Rectal smooth muscle tissue (tissue), 1 donor: ENCODE measurements around the gene WEE2.

Experiments
- H3K27ac ChIP-seq: one replicate; pipeline ENCODE4 v1.7.0; 2013; ENCODE audit warnings: low read depth, low read length, inconsistent platforms
- H3K27me3 ChIP-seq: one replicate; pipeline ENCODE4 v1.7.0; 2013; ENCODE audit warnings: low read length; ENCODE audit not compliant: control insufficient read depth, insufficient read depth
- H3K36me3 ChIP-seq: one replicate; pipeline ENCODE4 v1.7.0; 2013; ENCODE audit warnings: low read length; ENCODE audit not compliant: control insufficient read depth, insufficient read depth
- H3K4me1 ChIP-seq: one replicate; pipeline ENCODE4 v1.7.0; 2013; ENCODE audit warnings: low read length; ENCODE audit not compliant: control insufficient read depth, insufficient read depth
- H3K4me3 ChIP-seq: one replicate; pipeline ENCODE4 v1.7.0; 2013; ENCODE audit warnings: low read length
- H3K9ac ChIP-seq: one replicate; pipeline ENCODE4 v1.7.0; 2013; ENCODE audit warnings: low read length

Gene WEE2

GRCh38 chr7:141696348-141696747 lies 11.8 kb upstream of the WEE2 start:
- Histone ChIP-seq H3K27ac (no peak overlapping the region), H3K4me1 (no peaks in the 10 kb centered on the region), H3K27me3 (no peaks in the 10 kb centered on the region), H3K9ac (no peak overlapping the region), H3K36me3 (no peaks in the 10 kb centered on the region), H3K4me3 (no peak overlapping the region)

GRCh38 chr7:141697211-141697871 lies 10.8 kb upstream of the WEE2 start:
- no peaks in the 10 kb centered on the region for H3K27me3 ChIP-seq
- no peaks in the 10 kb centered on the region for H3K4me1 ChIP-seq
- H3K4me3 ChIP-seq: no peak overlapping the region
- no peaks in the 10 kb centered on the region for H3K36me3 ChIP-seq
- no peak overlapping the region for H3K9ac ChIP-seq
- no peak overlapping the region for H3K27ac ChIP-seq

- peaks cover 3% of the 10 kb centered on the region for H3K4me1 ChIP-seq
- H3K9ac ChIP-seq: no peak overlapping the region
- H3K27me3 ChIP-seq: no peaks in the 10 kb centered on the region
- H3K4me3 ChIP-seq: no peak overlapping the region
- H3K36me3 ChIP-seq: no peaks in the 10 kb centered on the region
- H3K27ac ChIP-seq: no peak overlapping the region
Measured at GRCh38 chr7:141698247-141699015, 9.7 kb upstream of the WEE2 start.

DNA sequence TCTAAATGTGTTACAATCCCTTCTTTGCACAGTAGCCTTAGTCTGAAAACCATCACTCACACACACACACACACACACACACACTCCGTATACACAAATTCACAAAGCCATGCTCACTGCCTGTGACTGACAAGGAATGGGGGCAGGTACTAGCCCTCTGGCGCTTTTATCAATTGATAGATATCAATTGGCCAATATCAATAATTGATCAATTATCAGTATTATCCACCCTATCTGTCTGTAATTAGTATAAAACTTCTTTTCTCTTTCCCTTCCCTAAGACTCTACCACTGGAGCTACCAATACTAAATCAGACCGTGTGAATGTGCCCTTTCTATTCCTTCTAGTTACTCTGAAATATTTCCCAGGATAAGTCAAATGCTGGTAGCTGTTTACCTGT lies 8.3 kb upstream of the WEE2 start:
- no peak overlapping the region for H3K9ac ChIP-seq
- H3K36me3 ChIP-seq: no peaks in the 10 kb centered on the region
- peaks cover 3% of the 10 kb centered on the region for H3K4me1 ChIP-seq
- H3K4me3 ChIP-seq: no peak overlapping the region
- H3K27ac ChIP-seq: no peak overlapping the region
- H3K27me3 ChIP-seq: no peaks in the 10 kb centered on the region

DNA sequence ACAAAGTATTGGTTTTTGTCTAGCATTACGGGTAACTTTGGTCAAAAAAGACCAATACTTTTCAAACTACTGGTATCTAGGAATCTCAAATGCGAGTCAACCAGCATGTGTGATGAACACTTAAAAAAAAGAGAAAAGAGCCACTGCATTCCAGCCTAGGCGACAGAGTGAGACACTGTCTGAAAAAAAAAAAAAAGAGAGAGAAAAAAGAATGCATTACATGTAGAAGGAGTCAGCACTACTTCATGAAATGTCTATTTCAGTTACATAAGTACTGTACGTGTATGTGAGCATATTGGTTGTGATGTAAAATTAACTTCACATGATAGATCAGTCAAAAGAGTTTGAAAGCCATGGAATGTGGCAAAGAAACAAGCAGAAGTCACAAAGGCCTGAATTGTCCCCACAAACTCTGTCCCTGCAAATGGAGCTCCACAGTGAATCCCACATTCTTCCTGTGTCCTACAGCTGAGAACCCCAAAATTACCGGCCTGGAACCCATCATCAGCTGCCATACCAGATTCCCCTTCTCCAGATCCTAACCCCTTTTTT lies 7.8 kb upstream of the WEE2 start:
- Histone ChIP-seq H3K9ac (no peak overlapping the region), H3K4me1 (peaks cover 3% of the 10 kb centered on the region), H3K27me3 (no peaks in the 10 kb centered on the region), H3K4me3 (peak overlapping the region; percentile 51), H3K27ac (no peak overlapping the region), H3K36me3 (no peaks in the 10 kb centered on the region)

GRCh38 chr7:141700848-141701371 lies 7.2 kb upstream of the WEE2 start:
- Histone ChIP-seq H3K36me3 (no peaks in the 10 kb centered on the region), H3K4me3 (peak overlapping the region; percentile 51), H3K27ac (no peak overlapping the region), H3K27me3 (no peaks in the 10 kb centered on the region), H3K4me1 (peaks cover 3% of the 10 kb centered on the region), H3K9ac (no peak overlapping the region)

DNA sequence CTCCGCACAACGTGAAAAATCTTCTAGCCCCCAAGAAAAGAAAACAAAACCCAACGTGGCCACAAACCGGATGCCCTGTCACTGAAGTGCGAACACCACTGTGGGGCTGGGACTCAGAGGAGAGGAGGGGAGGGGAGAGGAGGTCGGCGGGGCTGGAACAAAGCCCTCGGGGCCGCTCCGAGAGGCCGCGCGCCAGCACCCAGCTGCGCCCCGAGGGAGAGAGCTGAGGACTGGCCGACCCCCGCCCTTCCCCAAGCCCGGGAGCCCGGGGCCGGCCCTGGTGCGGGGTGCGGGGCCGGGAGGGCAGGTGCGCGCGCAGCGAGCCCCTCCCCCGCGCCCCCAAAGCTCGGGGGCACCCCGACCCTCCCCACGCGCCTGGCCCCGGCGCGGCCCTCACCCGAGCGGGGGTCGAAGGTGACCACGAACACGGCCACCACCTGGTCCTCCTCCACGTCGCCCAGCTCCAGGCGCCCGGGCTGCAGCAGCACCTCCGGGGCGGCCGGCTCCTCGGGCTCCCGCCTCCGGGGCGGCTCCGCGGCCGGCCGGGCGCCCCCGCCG lies 6.6 kb upstream of the WEE2 start:
- Histone ChIP-seq H3K4me1 (peaks cover 3% of the 10 kb centered on the region), H3K9ac (peak overlapping the region; percentile 7), H3K27me3 (no peaks in the 10 kb centered on the region), H3K4me3 (peak overlapping the region; percentile 62), H3K36me3 (no peaks in the 10 kb centered on the region), H3K27ac (peak overlapping the region; percentile 57)

DNA sequence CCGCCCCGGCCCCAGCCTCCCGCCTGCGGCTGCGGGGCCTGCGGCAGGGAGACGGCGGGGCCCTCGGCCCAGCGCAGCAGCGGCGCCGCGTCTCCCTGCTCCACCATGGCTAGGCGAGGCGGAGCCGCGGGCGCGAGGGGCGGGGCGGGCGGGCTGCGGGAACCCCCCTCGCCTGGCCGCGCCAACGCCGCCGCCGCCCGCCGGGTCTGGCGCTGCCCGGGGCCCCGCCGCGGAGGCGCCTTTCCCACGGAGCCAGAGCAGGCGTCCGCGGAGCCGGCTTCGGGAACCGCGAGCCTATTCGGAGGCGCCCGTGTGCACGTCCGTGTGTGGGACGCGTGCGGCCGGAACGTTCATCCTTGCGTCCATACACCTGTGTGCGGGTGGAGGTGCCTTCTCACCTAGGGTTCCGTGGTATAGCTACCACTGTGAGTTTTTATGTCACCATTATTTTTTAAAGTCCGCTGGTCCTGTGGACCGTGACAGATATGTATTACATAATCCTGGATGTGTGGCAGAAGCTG lies 6.0 kb upstream of the WEE2 start, which contains the start of gene DENND11:
Gene DENND11 (minus strand): TSS at position 120 of the 521 bp plus-strand sequence. CDS start 13 bp downstream, at position 107.
- H3K4me3 ChIP-seq: peak within 1 kb of the TSS; percentile 73
- H3K4me1 ChIP-seq: peaks cover 3% of the 10 kb centered on the region
- no peaks in the 10 kb centered on the region for H3K36me3 ChIP-seq
- peak within 1 kb of the TSS; percentile 45 for H3K9ac ChIP-seq
- no peaks in the 10 kb centered on the region for H3K27me3 ChIP-seq
- H3K27ac ChIP-seq: peak within 1 kb of the TSS; percentile 57

DNA sequence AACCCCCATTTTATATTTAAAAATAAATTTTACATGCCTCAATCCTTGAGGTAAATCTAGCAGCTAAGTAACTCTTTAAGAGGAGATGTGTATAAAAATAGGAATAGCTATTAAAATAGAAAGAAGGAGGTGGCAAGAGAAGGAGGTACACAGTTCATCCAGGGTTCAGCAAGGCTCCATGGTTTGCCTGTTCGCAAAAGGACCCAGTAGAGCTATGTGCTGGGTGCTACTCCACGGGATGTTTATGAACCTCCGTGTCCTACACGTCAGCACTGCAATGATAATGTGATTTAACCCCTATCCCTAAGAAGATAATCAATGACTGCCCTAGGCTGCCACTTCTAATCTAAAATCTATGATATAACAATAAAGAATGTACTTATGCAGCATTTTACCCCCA lies 5.3 kb upstream of the WEE2 start:
- Histone ChIP-seq H3K27me3 (no peaks in the 10 kb centered on the region), H3K9ac (no peak overlapping the region), H3K4me1 (peaks cover 3% of the 10 kb centered on the region), H3K27ac (no peak overlapping the region), H3K4me3 (peak overlapping the region; percentile 10), H3K36me3 (no peaks in the 10 kb centered on the region)

DNA sequence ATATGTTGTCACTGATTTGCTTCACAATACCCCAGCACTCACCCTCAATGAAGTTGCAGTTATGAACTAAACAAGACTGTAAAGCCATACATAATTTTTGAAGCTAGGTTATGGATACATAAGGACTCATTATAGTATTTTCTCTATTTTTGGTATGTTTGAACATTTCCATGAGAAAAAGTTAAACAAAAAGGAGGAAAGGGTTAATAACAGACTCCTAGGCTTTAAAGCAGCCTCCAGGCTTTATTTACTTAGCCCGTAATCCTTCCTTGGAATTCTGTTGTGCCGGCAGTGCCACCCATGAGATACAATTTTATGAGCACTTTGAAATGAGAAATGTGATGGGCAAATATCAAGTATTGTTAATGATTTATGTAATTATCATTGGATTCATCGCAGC lies 4.0 kb upstream of the WEE2 start:
- H3K4me1 ChIP-seq: peaks cover 3% of the 10 kb centered on the region
- no peaks in the 10 kb centered on the region for H3K27me3 ChIP-seq
- no peaks in the 10 kb centered on the region for H3K36me3 ChIP-seq
- no peak overlapping the region for H3K27ac ChIP-seq
- no peak overlapping the region for H3K4me3 ChIP-seq
- no peak overlapping the region for H3K9ac ChIP-seq

GRCh38 chr7:141704741-141705140 lies 3.4 kb upstream of the WEE2 start:
- H3K4me3 ChIP-seq: no peak overlapping the region
- H3K4me1 ChIP-seq: peaks cover 3% of the 10 kb centered on the region
- no peak overlapping the region for H3K9ac ChIP-seq
- H3K36me3 ChIP-seq: no peaks in the 10 kb centered on the region
- H3K27me3 ChIP-seq: no peaks in the 10 kb centered on the region
- H3K27ac ChIP-seq: no peak overlapping the region
